Measurements from ENCODE around the gene ADI1. TPM values are rescaled to one million over a fixed set of nuclear protein-coding genes. Genes with fewer than 3 reads are reported as not detected.

ADI1 gene
- total and polyA plus RNA-seq, 5 donors from 2014 or later: 21.2 to 52.4 (median 48.9) TPM

DNA sequence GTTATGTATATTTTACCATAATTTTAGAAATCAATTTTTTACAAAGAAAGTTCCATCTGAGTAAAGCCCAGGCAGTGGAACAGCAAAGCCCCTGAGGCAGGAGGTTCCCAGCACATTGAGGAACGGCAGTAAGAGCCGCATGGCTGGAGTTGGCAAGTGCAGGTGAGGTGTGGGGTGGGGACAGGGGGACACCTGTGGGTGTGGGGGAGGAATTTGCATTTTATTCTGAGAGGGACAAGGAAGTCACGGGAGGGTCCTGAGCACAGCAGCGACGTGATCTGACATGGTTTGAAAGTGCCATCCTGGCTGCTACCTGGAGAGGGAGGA is 16.1 kb upstream of the ADI1 start:
- Mint-ChIP-seq H3K4me3 (peak overlapping the region in 1 of 4 donors; percentile 52), H3K9me3 (no peaks in the 10 kb centered on the region), H3K27me3 (no peaks in the 10 kb centered on the region), H3K4me1 (peaks cover 0 to 5% (median 0%) of the 10 kb centered on the region in 4 donors), H3K27ac (no peak overlapping the region), H3K36me3 (peaks cover 7% of the 10 kb centered on the region)
- Histone ChIP-seq H3K27me3 (ENCODE audit: control insufficient read depth, insufficient read depth, low read length) (no peaks in the 10 kb centered on the region), H3K27ac (ENCODE audit: insufficient read depth, low read length, poor library complexity, severe bottlenecking) (no peak overlapping the region), H3K9me3 (ENCODE audit: control insufficient read depth in 2 of 2, low read length in 2 of 2) (no peaks in the 10 kb centered on the region), H3K36me3 (ENCODE audit: control insufficient read depth, insufficient read depth, low read length) (peaks cover 11% of the 10 kb centered on the region), H3K4me3 (ENCODE audit: low read depth, low read length) (no peak overlapping the region), H3K4me1 (ENCODE audit: control insufficient read depth, insufficient read depth, low read length, poor library complexity, severe bottlenecking) (no peaks in the 10 kb centered on the region)
- ATAC-seq (ENCODE audit: low read depth in 2 of 2) (no peak), DNase-seq (no peak)

DNA sequence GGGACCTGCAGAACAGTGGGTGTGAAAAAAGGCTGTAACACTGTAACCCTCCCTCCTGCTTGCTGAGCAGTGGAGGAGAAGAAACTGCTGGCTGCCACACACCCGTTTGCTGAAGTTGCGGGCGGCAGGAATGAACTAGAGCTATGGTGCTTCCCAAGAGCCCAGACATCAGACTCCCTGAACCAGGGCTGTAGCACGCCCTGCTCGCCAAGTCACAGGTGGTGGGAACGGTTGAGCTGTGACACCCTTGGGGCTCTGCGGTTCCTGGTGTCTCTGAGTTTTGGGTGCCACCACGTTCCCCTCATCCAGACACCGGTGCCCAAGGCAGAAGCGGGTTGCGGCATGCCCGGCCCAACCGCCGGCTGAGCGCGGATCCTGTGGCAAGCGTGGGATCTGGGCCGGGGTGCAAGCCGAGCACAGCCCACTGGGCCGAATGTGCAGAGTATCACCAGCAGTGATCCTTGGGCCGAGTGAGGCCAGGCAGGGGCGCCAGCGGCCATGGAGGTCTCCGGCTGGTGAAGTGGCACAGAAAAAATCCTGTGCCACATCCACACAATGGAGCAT is 15.0 kb upstream of the ADI1 start:
- peaks cover under 1% of the 10 kb centered on the region for H3K36me3 Mint-ChIP-seq
- H3K9me3 ChIP-seq (ENCODE audit: control insufficient read depth in 2 of 2, low read length in 2 of 2): no peaks in the 10 kb centered on the region
- H3K4me1 ChIP-seq (ENCODE audit: control insufficient read depth, insufficient read depth, low read length, poor library complexity, severe bottlenecking): no peaks in the 10 kb centered on the region
- peaks cover 0 to 5% (median 0%) of the 10 kb centered on the region in 4 donors for H3K4me1 Mint-ChIP-seq
- H3K27me3 ChIP-seq (ENCODE audit: control insufficient read depth, insufficient read depth, low read length): no peaks in the 10 kb centered on the region
- no peak overlapping the region for H3K27ac ChIP-seq (ENCODE audit: insufficient read depth, low read length, poor library complexity, severe bottlenecking)
- DNase-seq (no peak), ATAC-seq (ENCODE audit: low read depth in 2 of 2) (no peak)
- no peak overlapping the region for H3K27ac Mint-ChIP-seq
- H3K4me3 ChIP-seq (ENCODE audit: low read depth, low read length): no peak overlapping the region
- no peaks in the 10 kb centered on the region for H3K27me3 Mint-ChIP-seq
- H3K9me3 Mint-ChIP-seq: no peaks in the 10 kb centered on the region
- H3K36me3 ChIP-seq (ENCODE audit: control insufficient read depth, insufficient read depth, low read length): peaks cover 4% of the 10 kb centered on the region
- H3K4me3 Mint-ChIP-seq: no peak overlapping the region

DNA sequence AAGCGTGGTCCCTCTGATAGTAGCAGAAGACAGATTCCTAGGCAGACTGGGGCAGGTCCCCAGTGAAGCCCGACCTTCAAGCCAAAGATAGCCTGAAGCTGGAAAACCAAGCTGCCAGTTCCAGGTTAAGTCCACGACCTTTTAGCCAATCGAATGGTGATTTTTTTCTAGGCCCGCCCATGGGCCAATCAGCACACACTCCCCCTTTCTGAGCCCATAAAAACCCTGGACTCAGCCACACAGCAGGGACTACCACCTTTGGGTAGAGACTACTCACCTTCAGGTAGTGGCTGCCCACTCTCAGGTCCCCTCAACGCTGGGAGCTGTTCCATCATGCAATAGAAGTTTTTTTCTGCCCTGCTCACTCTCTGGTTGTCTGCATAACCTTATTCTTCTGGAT is 14.5 kb upstream of the ADI1 start:
- Histone ChIP-seq H3K9me3 (ENCODE audit: control insufficient read depth in 2 of 2, low read length in 2 of 2) (no peaks in the 10 kb centered on the region), H3K27me3 (ENCODE audit: control insufficient read depth, insufficient read depth, low read length) (no peaks in the 10 kb centered on the region), H3K27ac (ENCODE audit: insufficient read depth, low read length, poor library complexity, severe bottlenecking) (no peak overlapping the region), H3K4me3 (ENCODE audit: low read depth, low read length) (no peak overlapping the region), H3K36me3 (ENCODE audit: control insufficient read depth, insufficient read depth, low read length) (no peaks in the 10 kb centered on the region), H3K4me1 (ENCODE audit: control insufficient read depth, insufficient read depth, low read length, poor library complexity, severe bottlenecking) (no peaks in the 10 kb centered on the region)
- H3K36me3 Mint-ChIP-seq: no peaks in the 10 kb centered on the region
- H3K27ac Mint-ChIP-seq: peak overlapping the region in 1 of 3 donors; percentile 31
- H3K9me3 Mint-ChIP-seq: no peaks in the 10 kb centered on the region
- H3K27me3 Mint-ChIP-seq: no peaks in the 10 kb centered on the region
- H3K4me1 Mint-ChIP-seq: peaks cover 0 to 5% (median 0%) of the 10 kb centered on the region in 4 donors
- no peak for ATAC-seq (ENCODE audit: low read depth in 2 of 2)
- DNase-seq: no peak
- H3K4me3 Mint-ChIP-seq: peak overlapping the region in 1 of 4 donors; percentile 43

DNA sequence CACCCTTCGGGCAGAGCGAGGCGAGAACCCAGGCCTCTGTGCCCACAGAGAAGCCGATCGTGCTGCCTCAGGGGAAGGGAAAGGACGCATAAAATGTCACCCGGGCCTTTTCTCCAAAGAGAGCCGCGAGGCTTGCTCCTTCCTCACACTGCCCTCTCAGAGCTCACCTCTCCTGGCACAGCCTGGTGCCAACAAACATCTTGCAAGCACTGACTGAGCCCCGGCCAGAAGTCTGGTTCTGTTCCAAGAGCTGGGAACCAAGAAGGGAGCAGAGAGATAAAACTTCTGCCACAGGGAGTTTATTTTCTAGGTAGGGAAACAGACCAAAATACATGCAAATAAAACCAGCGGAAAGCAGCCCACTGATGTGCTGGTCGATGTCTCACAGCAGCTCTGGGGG is 13.6 kb upstream of the ADI1 start:
- ATAC-seq (ENCODE audit: low read depth in 2 of 2) (no peak), DNase-seq (no peak)
- no peaks in the 10 kb centered on the region for H3K36me3 Mint-ChIP-seq
- H3K27me3 ChIP-seq (ENCODE audit: control insufficient read depth, insufficient read depth, low read length): no peaks in the 10 kb centered on the region
- H3K4me1 ChIP-seq (ENCODE audit: control insufficient read depth, insufficient read depth, low read length, poor library complexity, severe bottlenecking): no peaks in the 10 kb centered on the region
- peaks cover 0 to 5% (median 0%) of the 10 kb centered on the region in 4 donors for H3K4me1 Mint-ChIP-seq
- no peaks in the 10 kb centered on the region for H3K27me3 Mint-ChIP-seq
- no peak overlapping the region for H3K27ac ChIP-seq (ENCODE audit: insufficient read depth, low read length, poor library complexity, severe bottlenecking)
- no peaks in the 10 kb centered on the region for H3K9me3 ChIP-seq (ENCODE audit: control insufficient read depth in 2 of 2, low read length in 2 of 2)
- H3K4me3 Mint-ChIP-seq: no peak overlapping the region
- H3K36me3 ChIP-seq (ENCODE audit: control insufficient read depth, insufficient read depth, low read length): no peaks in the 10 kb centered on the region
- H3K4me3 ChIP-seq (ENCODE audit: low read depth, low read length): no peak overlapping the region
- no peak overlapping the region for H3K27ac Mint-ChIP-seq
- H3K9me3 Mint-ChIP-seq: no peaks in the 10 kb centered on the region

DNA sequence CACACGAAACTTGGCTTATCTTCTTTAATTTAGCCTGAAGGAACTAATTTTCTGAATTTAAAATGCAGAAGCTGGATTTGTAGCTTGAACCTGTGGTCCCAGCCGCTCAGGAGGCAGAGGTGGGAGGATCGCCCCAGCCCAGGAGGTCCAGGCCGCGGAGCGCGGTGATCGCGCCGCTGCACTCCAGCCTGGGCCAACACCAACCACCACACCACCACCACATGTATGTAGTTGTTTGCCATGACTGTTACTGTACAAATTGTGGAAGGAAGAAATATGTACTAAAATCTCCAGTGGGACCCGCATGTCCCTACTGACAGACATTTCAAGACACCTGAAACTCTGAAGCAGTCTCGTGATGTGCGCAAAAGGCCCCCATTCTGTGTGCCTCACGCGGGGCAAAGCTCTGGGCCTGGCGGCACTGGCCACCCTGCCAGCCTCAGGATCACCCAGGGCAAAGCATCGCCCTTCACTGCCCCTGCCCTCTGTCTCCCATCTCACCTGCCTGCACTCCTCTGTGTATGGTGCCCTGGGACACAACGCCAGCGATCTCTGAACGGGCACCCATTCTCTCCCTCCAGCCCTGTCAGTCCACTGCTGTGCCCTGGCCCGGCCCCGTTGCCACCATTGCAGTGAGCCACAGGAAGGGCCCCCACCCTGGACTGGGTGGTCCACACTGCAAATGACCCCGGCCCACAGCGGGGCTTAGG is 10.1 kb upstream of the ADI1 start:
- Mint-ChIP-seq H3K27me3 (no peaks in the 10 kb centered on the region), H3K4me1 (no peaks in the 10 kb centered on the region), H3K27ac (peak overlapping the region in 1 of 3 donors; percentile 46), H3K36me3 (no peaks in the 10 kb centered on the region), H3K9me3 (no peaks in the 10 kb centered on the region), H3K4me3 (no peak overlapping the region)
- no peaks in the 10 kb centered on the region for H3K4me1 ChIP-seq (ENCODE audit: control insufficient read depth, insufficient read depth, low read length, poor library complexity, severe bottlenecking)
- no peaks in the 10 kb centered on the region for H3K36me3 ChIP-seq (ENCODE audit: control insufficient read depth, insufficient read depth, low read length)
- ATAC-seq (ENCODE audit: low read depth in 2 of 2) (no peak), DNase-seq (no peak)
- no peaks in the 10 kb centered on the region for H3K27me3 ChIP-seq (ENCODE audit: control insufficient read depth, insufficient read depth, low read length)
- no peaks in the 10 kb centered on the region for H3K9me3 ChIP-seq (ENCODE audit: control insufficient read depth in 2 of 2, low read length in 2 of 2)
- H3K27ac ChIP-seq (ENCODE audit: insufficient read depth, low read length, poor library complexity, severe bottlenecking): no peak overlapping the region
- no peak overlapping the region for H3K4me3 ChIP-seq (ENCODE audit: low read depth, low read length)

DNA sequence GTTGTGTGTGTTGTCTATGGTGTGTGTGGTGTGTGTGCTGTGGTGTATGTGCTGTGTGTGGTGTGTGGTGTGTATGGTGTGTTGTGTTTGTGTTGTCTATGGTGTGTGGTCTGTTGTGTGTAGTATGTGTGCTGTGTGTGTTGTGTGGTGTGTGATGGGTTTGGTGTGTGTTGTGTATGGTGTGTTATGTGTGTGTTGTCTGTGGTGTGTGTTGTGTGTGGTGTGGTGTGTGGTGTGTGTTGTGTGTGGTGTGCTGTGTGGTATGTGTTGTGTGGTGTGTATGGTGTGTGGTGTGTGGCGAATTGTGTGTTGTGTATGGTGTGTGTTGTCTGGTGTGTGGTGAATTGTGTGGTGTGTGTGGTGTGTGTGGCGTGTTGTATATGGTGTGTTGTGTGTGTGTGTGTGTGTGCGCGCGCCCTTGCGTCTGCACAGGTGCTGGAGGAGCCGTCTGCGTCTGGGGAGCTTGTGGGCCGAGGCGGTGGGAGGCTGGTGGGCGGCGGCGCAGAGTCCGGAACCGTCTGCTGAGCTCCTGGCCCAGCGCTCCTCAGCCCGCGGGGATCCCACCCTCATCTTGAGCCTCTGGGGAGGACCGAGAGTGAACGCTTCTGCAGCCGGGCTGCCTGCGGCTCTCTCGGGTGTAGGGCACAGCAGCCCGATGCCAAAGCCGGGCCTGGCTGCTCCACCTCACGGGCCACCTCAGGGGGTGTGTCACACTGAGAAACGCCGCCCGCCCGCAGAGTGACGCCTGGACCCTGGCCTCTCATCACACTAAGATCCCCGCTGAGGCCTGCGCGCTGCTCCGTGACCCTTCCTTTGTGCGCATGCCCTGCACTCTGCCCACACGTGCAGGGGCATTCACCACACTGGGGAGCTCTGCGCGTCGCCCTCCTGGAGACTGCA is 8.8 kb upstream of the ADI1 start:
- H3K4me1 ChIP-seq (ENCODE audit: control insufficient read depth, insufficient read depth, low read length, poor library complexity, severe bottlenecking): no peaks in the 10 kb centered on the region
- Mint-ChIP-seq H3K27me3 (no peaks in the 10 kb centered on the region), H3K4me1 (peaks cover 0 to 5% (median 0%) of the 10 kb centered on the region in 4 donors), H3K36me3 (no peaks in the 10 kb centered on the region), H3K27ac (no peak overlapping the region), H3K9me3 (no peaks in the 10 kb centered on the region), H3K4me3 (no peak overlapping the region)
- ATAC-seq (ENCODE audit: low read depth in 2 of 2) (no peak), DNase-seq (no peak)
- H3K27ac ChIP-seq (ENCODE audit: insufficient read depth, low read length, poor library complexity, severe bottlenecking): no peak overlapping the region
- no peak overlapping the region for H3K4me3 ChIP-seq (ENCODE audit: low read depth, low read length)
- no peaks in the 10 kb centered on the region for H3K27me3 ChIP-seq (ENCODE audit: control insufficient read depth, insufficient read depth, low read length)
- no peaks in the 10 kb centered on the region for H3K36me3 ChIP-seq (ENCODE audit: control insufficient read depth, insufficient read depth, low read length)
- no peaks in the 10 kb centered on the region for H3K9me3 ChIP-seq (ENCODE audit: control insufficient read depth in 2 of 2, low read length in 2 of 2)

DNA sequence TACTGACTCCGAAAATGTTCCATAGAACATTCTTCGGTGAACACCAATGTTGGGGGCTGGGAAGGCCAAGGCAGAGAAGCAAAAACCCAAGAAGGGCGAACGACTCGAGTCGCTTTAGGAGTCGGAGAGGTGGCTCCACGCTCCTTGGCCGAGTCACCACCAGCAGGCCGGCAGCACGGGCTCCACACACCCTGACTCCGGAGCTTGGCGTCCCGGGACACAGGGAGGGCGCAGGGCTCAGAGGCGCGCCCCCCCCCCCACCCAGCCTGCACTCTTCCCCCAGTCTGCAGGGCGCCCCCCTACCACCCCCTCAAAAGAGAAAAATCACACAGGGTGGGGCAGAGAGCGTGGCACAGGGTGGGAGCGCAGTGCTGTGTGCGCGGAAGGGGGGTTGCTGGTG is 7.5 kb upstream of the ADI1 start:
- DNase-seq: no peak
- Histone ChIP-seq H3K9me3 (ENCODE audit: control insufficient read depth in 2 of 2, low read length in 2 of 2) (no peaks in the 10 kb centered on the region), H3K27me3 (ENCODE audit: control insufficient read depth, insufficient read depth, low read length) (no peaks in the 10 kb centered on the region), H3K27ac (ENCODE audit: insufficient read depth, low read length, poor library complexity, severe bottlenecking) (no peak overlapping the region), H3K36me3 (ENCODE audit: control insufficient read depth, insufficient read depth, low read length) (no peaks in the 10 kb centered on the region), H3K4me3 (ENCODE audit: low read depth, low read length) (no peak overlapping the region), H3K4me1 (ENCODE audit: control insufficient read depth, insufficient read depth, low read length, poor library complexity, severe bottlenecking) (no peaks in the 10 kb centered on the region)
- H3K27me3 Mint-ChIP-seq: no peaks in the 10 kb centered on the region
- no peak for ATAC-seq (ENCODE audit: low read depth in 2 of 2)
- H3K4me1 Mint-ChIP-seq: peaks cover 2 to 10% (median 4%) of the 10 kb centered on the region in 4 donors
- no peak overlapping the region for H3K4me3 Mint-ChIP-seq
- no peaks in the 10 kb centered on the region for H3K9me3 Mint-ChIP-seq
- H3K27ac Mint-ChIP-seq: peak overlapping the region in 1 of 3 donors; percentile 2
- H3K36me3 Mint-ChIP-seq: no peaks in the 10 kb centered on the region
